ENCODE results near the gene POU6F2.
"Not testable (repeated sequence)": the region's sequence is repeated elsewhere in the genome, so short reads cannot be mapped to it uniquely, and the experiment has no call there.

POU6F2 gene

DNA sequence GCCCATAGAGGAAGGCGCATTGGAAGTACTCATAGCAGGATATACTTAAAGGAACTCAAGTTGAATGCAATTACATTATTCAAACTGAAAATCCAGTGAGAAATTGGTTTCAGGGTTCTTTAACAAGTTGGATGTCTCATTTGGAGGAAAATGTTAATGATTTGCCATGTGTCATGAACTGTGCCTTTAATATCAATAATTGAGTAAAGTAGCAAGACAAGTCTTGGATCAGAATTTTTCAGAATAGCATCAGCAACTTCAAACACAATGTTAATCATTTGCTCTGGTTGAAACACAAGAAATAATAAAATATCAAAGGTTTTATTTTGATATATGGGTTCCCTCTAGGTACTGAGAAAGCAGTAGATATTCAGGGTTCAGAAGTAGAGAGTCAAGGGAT is 24.5 kb upstream of the POU6F2 start:
- H3K27ac Mint-ChIP-seq, result no peak overlapping the region
- no peaks in the 10 kb centered on the region for H3K9me3 Mint-ChIP-seq
- no peaks in the 10 kb centered on the region for H3K36me3 Mint-ChIP-seq (ENCODE audit: low read depth)
- H3K27me3 Mint-ChIP-seq, result peaks cover 16% of the 10 kb centered on the region
- H3K4me3 Mint-ChIP-seq, result no peak overlapping the region
- no peaks in the 10 kb centered on the region for H3K4me1 Mint-ChIP-seq (ENCODE audit: low read depth)

DNA sequence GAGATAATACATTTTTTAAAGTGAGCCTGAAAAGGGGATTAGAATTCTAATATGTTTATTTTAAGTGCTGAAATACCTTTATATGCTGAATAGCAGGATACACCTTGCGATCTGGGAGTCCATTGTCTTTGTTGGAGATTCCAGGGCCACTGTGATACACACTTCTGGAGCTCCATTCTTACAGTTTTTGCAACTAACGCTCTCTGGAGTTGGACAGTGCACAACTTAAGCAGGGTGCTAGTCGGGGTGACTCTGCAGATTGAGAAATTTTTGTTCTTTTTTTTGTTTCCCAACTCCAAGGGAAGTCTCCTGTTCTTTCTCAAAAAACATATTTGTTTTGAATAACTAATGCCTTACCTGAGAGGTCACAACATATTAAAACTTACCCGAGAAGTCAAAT is 23.7 kb upstream of the POU6F2 start:
- Mint-ChIP-seq H3K27me3 (peaks cover 16% of the 10 kb centered on the region), H3K27ac (no peak overlapping the region), H3K36me3 (ENCODE audit: low read depth) (no peaks in the 10 kb centered on the region), H3K4me3 (no peak overlapping the region), H3K4me1 (ENCODE audit: low read depth) (no peaks in the 10 kb centered on the region), H3K9me3 (no peaks in the 10 kb centered on the region)

DNA sequence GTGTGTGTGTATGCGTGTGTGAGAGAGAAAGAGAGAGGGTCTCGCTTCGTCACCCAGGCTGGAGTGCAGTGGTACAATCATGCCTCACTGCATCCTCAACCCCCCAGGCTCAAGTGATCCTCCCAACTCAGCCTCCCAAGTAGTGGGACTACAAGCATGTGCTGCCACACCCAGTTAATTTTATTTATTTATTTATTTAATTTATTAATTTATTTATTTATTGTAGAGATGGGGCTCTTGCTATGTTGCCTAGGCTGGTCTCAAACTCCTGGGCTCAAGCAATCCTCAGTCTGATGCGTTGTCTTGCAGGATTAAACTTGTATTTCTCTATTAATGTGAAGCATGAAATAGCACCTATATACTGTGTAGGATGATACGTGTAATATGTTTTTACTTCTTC is 21.8 kb upstream of the POU6F2 start:
- Mint-ChIP-seq H3K27ac (no peak overlapping the region), H3K36me3 (ENCODE audit: low read depth) (no peaks in the 10 kb centered on the region), H3K4me3 (no peak overlapping the region), H3K27me3 (peaks cover 13% of the 10 kb centered on the region), H3K4me1 (ENCODE audit: low read depth) (no peaks in the 10 kb centered on the region), H3K9me3 (no peaks in the 10 kb centered on the region)

DNA sequence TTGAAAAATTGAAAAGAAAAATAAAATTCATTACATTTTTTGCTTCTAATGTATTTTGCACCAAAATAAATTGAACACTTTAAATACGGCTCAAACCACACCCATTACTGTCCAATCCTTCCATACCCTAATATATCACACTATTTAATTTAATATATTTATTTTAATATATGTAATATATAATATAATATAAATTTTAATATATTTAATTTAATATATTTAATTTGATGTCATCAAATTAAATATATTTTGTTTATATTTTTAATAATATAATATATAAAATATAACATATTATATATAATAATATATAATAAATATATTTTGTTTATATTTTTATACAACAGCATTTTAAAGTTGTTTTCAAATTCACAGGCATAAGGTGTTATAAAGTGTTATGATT is 15.7 kb upstream of the POU6F2 start:
- no peaks in the 10 kb centered on the region for H3K36me3 Mint-ChIP-seq (ENCODE audit: low read depth)
- no peaks in the 10 kb centered on the region for H3K4me1 Mint-ChIP-seq (ENCODE audit: low read depth)
- H3K27ac Mint-ChIP-seq, result no peak overlapping the region
- H3K27me3 Mint-ChIP-seq, result peaks cover 4% of the 10 kb centered on the region
- no peak overlapping the region for H3K4me3 Mint-ChIP-seq
- H3K9me3 Mint-ChIP-seq, result peaks cover 3% of the 10 kb centered on the region

DNA sequence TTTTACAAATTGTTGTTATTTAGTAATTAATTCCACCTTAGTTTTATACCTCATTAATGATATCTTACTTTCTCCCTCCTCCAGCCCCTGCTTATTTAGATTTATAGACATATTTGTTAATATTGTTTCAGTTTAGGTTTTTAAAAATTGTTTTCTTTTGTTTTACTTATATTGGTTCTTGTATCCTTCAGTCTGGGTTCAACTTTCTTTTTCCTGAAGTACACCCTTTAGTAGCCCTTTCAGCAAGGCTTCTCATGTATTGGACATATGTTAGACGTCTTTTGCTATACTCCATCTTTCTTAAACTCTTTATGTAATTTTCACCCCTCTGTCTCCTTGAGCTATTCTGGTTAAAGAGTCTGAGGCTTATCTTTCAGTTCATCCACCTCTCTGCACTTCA is 12.8 kb upstream of the POU6F2 start:
- no peak overlapping the region for H3K27ac Mint-ChIP-seq
- H3K4me1 Mint-ChIP-seq (ENCODE audit: low read depth), result no peaks in the 10 kb centered on the region
- peaks cover 4% of the 10 kb centered on the region for H3K27me3 Mint-ChIP-seq
- peaks cover 3% of the 10 kb centered on the region for H3K9me3 Mint-ChIP-seq
- H3K36me3 Mint-ChIP-seq (ENCODE audit: low read depth), result no peaks in the 10 kb centered on the region
- no peak overlapping the region for H3K4me3 Mint-ChIP-seq

DNA sequence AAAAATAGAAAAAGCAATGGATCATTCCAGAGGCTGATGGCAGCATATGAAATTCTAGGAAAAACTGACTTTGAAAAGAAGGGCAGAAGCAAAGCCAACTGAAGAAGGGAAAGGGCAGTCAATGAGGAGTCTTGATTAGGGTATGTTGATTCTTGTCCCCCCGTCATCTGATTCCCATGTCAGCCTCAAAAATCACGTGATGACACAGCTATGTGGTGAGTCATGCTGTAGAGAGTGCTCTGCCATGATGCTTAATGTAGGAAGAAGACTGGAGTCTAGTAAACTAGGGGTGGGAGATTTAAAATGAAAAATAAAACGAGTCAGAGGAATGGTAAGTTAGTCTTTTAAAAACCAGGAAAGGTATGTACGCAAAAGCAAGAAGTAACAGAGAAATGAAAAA is 3.9 kb upstream of the POU6F2 start:
- H3K36me3 Mint-ChIP-seq (ENCODE audit: low read depth), result peaks cover 3% of the 10 kb centered on the region
- no peak overlapping the region for H3K27ac Mint-ChIP-seq
- peaks cover 6% of the 10 kb centered on the region for H3K9me3 Mint-ChIP-seq
- no peaks in the 10 kb centered on the region for H3K4me1 Mint-ChIP-seq (ENCODE audit: low read depth)
- H3K27me3 Mint-ChIP-seq, result peaks cover 50% of the 10 kb centered on the region
- no peak overlapping the region for H3K4me3 Mint-ChIP-seq

DNA sequence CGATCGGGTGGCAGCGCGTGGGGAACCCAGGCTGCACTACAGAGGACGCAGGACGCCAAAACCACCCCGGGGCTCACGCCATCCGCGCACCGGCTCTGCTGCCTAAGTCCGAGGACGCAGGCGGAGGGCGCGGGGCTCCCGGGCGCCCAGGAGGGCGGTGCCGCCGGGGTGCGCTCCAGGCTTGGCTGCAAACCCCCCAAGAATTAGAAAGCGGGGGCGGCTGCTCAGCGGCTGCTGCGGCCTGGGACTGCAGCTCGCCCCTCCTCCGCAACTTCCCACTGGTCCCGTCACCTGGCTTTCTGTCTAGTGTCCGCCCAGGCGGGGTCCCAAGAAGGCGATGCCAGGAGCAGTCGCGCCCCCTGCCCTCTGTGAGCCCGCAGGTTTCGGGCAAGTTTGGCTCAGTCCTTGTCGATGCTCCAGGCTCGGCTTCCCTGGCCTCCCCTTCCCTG is 1.7 kb upstream of the POU6F2 start:
- Mint-ChIP-seq H3K4me1 (ENCODE audit: low read depth) (no peaks in the 10 kb centered on the region), H3K27me3 (peaks cover 66% of the 10 kb centered on the region), H3K4me3 (no peak overlapping the region), H3K27ac (no peak overlapping the region), H3K36me3 (ENCODE audit: low read depth) (peaks cover 3% of the 10 kb centered on the region), H3K9me3 (peaks cover 6% of the 10 kb centered on the region)

DNA sequence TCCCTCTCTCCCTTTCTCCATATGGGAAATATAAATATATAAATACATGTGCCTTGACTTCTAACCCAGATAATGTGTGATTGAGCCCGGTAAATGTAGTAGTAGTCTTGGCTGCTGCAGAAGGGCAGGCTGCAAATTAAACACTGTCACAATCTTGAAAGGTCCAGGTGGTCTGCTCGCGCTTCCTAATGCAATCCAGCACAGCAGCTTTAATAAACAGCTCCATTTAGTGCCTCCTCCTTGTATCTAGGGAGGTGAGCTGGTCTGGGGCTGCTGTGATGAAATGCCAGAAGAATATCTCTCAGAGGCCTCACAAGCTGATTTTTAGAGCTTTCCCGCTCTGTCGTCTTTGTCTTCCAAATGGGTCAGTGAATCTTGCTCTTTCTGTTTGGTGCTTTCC is 782 bp downstream of the POU6F2 start:
- Mint-ChIP-seq H3K4me3 (no peak overlapping the region), H3K27me3 (peaks cover 68% of the 10 kb centered on the region), H3K27ac (no peak overlapping the region), H3K9me3 (peaks cover 5% of the 10 kb centered on the region), H3K36me3 (ENCODE audit: low read depth) (peaks cover 3% of the 10 kb centered on the region), H3K4me1 (ENCODE audit: low read depth) (no peaks in the 10 kb centered on the region)

DNA sequence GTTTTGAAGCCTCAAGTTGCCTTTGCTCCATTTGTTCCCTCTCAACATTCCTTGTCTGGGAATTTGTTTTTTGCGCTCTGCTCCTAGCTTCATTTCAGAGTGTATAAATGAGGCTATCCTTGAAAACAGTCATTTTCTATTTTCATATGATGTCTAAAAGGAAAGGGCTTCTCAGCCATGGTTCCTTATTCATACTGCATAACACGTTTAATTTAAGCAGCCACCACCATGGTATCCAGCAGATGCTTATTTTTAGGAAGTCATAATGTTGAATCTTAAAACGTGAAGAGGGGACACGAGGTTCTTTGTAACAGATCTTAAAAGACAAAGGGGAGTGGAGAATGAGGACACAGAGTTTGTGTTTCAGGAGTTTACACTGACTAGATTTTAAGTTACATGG is 14.5 kb downstream of the POU6F2 start:
- Mint-ChIP-seq H3K27ac (no peak overlapping the region), H3K36me3 (ENCODE audit: low read depth) (no peaks in the 10 kb centered on the region), H3K27me3 (peaks cover 19% of the 10 kb centered on the region), H3K4me3 (no peak overlapping the region), H3K9me3 (no peaks in the 10 kb centered on the region), H3K4me1 (ENCODE audit: low read depth) (no peaks in the 10 kb centered on the region)

DNA sequence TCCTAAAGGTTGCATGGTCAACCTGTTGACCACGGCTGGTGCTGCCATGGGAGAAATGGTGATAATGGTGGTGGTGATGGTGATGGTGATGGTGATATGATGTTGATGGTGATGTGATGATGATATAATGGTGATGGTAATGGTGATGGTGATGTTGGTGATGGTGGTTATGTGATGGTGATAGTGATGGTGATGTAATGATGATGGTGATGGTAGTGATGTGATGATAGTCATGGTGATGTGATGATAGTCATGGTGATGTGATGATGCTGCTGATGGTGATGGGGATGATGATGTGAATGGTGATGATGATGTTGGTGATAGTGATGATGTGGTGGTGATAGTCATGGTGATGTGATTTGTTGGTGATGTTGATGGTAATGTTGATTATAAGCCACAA is 23.9 kb downstream of the POU6F2 start:
- Mint-ChIP-seq H3K4me3 (no peak overlapping the region), H3K36me3 (ENCODE audit: low read depth) (no peaks in the 10 kb centered on the region), H3K9me3 (no peaks in the 10 kb centered on the region), H3K27ac (no peak overlapping the region), H3K4me1 (ENCODE audit: low read depth) (no peaks in the 10 kb centered on the region), H3K27me3 (no peaks in the 10 kb centered on the region)

DNA sequence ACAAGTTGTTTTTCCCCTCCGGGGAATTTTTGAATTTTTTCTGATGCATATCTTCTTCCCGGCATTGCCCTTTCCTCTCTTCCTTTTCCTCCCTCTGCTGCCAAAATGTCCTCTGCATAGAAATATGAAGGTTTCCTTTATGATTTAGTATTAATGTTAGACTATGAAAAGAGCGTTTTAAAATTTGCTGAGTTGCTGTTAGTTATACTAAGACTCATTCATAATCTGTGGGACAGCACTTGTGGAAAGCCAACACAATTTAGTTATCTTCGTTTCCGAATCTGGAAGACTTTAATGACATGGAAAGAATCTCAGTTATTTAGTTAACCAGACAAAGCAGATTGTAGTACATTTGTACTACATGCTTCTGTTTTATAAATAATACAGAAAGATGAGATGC is 25.0 kb downstream of the POU6F2 start:
- H3K27me3 Mint-ChIP-seq, result no peaks in the 10 kb centered on the region

DNA sequence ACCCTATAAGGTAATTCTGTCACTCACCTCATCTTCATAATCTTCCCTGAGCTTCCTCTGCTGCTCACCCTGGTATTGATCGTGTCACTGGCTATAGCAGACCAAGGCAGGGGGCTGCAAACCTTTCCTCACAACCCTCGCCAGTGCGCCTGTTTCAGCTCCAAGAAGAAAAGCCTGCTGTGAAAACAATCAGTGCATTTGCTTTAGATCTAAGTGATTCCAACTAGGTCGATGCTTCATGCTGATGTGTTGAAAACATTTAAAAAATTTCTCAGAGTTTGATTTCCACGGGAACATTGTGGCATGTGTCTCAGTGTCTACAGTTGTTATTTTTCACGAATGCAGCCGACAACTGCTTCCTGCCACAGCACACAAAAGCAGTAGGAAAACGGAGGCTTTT is 27.3 kb downstream of the POU6F2 start:
- Mint-ChIP-seq H3K27me3 (no peaks in the 10 kb centered on the region), H3K4me3 (no peak overlapping the region), H3K9me3 (no peaks in the 10 kb centered on the region), H3K27ac (no peak overlapping the region), H3K36me3 (ENCODE audit: low read depth) (no peaks in the 10 kb centered on the region), H3K4me1 (ENCODE audit: low read depth) (no peaks in the 10 kb centered on the region)

More for the DNA sequence above, 25.0 kb downstream of the POU6F2 start:
- Mint-ChIP-seq H3K4me3 (no peak overlapping the region), H3K4me1 (ENCODE audit: low read depth) (no peaks in the 10 kb centered on the region), H3K27ac (no peak overlapping the region), H3K36me3 (ENCODE audit: low read depth) (no peaks in the 10 kb centered on the region), H3K9me3 (no peaks in the 10 kb centered on the region)

DNA sequence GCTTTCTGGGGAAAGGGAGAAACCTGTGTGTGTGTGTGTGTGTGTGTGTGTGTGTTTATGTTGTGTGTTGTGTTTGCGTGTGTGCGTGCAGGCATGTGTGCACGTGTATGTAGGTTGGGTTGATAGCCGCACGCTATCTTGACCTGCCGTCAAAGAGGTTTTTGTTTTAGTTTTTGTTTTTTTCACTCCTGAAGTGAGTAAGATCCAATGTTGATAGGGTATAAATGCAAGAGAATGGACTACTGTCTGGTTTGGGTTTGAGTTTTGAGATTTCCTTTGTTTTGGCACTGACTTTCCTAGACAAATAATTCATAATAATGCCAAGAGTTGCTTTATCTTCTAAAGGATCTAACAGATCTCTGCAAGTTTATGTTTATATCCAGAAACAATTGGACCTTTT is 27.8 kb downstream of the POU6F2 start:
- no peak overlapping the region for H3K4me3 Mint-ChIP-seq
- no peaks in the 10 kb centered on the region for H3K4me1 Mint-ChIP-seq (ENCODE audit: low read depth)
- no peaks in the 10 kb centered on the region for H3K36me3 Mint-ChIP-seq (ENCODE audit: low read depth)
- H3K27me3 Mint-ChIP-seq, result no peaks in the 10 kb centered on the region
- no peaks in the 10 kb centered on the region for H3K9me3 Mint-ChIP-seq
- no peak overlapping the region for H3K27ac Mint-ChIP-seq

DNA sequence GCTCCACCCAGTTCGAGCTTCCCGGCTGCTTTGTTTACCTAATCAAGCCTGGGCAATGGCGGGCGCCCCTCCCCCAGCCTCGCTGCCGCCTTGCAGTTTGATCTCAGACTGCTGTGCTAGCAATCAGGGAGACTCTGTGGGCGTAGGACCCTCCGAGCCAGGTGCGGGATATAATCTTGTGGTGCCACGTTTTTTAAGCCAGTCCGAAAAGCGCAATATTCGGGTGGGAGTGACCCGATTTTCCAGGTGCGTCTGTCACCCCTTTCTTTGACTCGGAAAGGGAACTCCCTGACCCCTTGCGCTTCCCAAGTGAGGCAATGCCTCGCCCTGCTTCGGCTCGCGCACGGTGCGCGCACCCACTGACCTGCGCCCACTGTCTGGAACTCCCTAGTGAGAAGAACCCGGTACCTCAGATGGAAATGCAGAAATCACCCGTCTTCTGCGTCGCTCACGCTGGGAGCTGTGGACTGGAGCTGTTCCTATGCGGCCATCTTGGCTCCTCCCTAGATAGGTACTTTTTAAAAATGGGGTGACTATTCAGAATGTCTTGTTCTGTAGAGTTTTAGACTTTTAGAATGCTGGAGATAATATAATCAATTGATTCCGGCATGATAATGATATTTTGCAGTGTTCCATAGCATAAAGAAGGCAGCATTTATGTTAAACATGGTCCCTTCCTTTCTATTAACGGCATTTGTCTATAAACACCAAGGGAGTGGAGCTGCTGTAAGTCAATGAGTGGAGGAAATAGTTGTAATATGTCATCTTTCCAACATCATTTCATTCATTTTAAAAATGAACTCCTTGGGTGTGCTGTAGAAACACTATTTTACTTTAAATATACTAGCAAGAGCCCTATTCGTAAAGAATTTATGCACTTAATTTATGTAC is 35.6 kb downstream of the POU6F2 start:
- not testable (repeated sequence) for H3K27me3 Mint-ChIP-seq; H3K36me3 Mint-ChIP-seq (ENCODE audit: low read depth); H3K4me3 Mint-ChIP-seq; H3K4me1 Mint-ChIP-seq (ENCODE audit: low read depth); H3K9me3 Mint-ChIP-seq; H3K27ac Mint-ChIP-seq

DNA sequence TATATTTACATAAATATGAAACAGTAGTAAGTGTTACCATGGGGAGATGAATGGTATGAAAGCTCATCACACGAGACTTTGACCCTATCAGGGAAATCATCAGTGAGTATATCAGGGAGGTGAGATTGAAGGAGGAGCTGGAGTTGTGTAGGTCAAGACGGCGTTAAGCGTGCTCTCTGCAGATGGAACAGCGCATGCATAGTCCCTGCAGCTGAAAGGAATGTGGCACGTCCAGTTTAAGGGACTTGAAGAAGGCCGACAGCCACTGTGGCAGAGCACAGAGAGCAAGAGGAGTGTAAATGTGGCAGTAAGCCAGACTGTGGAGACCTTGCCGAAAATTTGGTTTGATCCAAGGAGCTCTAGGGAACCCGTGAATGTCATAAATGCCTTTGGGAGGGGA is 38.9 kb downstream of the POU6F2 start:
- no peaks in the 10 kb centered on the region for H3K9me3 Mint-ChIP-seq
- no peaks in the 10 kb centered on the region for H3K4me1 Mint-ChIP-seq (ENCODE audit: low read depth)
- H3K36me3 Mint-ChIP-seq (ENCODE audit: low read depth), result no peaks in the 10 kb centered on the region
- H3K27ac Mint-ChIP-seq, result no peak overlapping the region
- no peaks in the 10 kb centered on the region for H3K27me3 Mint-ChIP-seq
- H3K4me3 Mint-ChIP-seq, result no peak overlapping the region

DNA sequence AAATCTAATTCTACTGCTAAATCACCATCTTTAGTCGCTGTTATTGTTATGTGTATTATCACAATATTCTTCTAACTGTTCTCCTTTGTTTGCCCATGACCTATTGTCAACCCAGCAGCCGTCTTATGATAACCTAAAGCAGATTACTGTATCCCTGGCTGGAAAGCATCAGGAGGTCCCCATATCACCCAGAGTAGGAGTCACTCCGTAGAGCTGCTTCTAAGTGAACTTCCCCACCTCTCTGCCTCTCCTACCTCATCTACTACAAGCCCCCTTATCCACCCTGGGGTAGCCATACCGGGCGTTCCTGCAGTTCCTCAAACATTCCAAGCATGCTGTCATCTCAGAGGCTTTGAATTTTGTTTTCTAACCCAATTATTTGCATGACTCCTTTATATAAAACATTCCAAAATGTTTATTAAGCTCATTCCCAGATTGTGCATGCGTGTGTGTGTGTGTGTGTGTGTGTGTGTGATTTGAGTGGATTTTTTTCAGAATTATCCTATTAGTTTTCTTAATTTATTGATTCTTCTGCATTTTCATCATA is 39.7 kb downstream of the POU6F2 start:
- peaks cover 5% of the 10 kb centered on the region for H3K9me3 Mint-ChIP-seq
- H3K27ac Mint-ChIP-seq, result no peak overlapping the region
- H3K4me1 Mint-ChIP-seq (ENCODE audit: low read depth), result no peaks in the 10 kb centered on the region
- no peak overlapping the region for H3K4me3 Mint-ChIP-seq
- no peaks in the 10 kb centered on the region for H3K36me3 Mint-ChIP-seq (ENCODE audit: low read depth)
- H3K27me3 Mint-ChIP-seq, result no peaks in the 10 kb centered on the region

All from stimulated activated naive CD8-positive, alpha-beta T cell treated with anti-CD3 and anti-CD28 coated beads, Interleukin-15, Interleukin-2, amounts not matched to agents 100 ng/mL and 50 ng/mL, for 24 hours (primary cell).